Measurements from ENCODE around the gene SLC35E1. TPM values are rescaled to one million over a fixed set of nuclear protein-coding genes. Genes with fewer than 3 reads are reported as not detected.

SLC35E1 gene
- total RNA-seq, 1 experiment from 2014 or later, result 49.1 TPM

DNA sequence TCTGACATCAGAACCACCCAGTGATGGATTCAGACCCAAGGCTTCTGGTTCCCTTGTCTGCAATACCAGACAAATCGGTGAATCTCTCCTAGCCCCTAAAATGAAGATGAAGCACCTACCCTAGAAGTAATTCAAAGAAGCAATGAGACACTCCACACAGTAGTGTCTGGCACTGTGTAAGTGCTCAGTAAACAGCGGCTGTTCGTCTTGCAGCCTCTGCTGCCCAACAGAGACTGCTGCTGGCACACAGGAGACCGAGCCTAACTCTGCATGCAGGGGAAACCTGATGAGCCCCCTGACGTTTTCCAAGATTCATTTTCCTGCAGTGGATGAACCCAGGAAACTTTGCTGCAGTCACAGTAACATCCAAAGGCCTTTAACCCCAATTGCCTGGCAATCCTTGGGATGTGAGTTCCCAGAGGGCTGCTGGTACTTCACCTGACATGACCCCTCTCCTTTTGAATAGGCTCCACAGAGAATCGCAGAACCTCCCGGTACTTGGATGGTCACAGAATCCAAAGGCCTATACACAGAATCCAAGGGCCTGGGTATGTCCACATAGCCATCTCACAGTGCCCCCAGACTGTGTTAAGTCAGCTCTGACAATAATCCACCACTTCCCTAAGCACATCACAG lies 49.1 kb upstream of the SLC35E1 start:
- ATAC-seq, result no peak
- H3K9me3 ChIP-seq (ENCODE audit: control insufficient read depth in 1 of 2, insufficient read depth in 1 of 2, low read depth in 1 of 2, low read length in 2 of 2), result no peaks in the 10 kb centered on the region
- RAD21 ChIA-PET (ENCODE audit: low non-redundant PET in 1 of 2, low total read pairs in 2 of 2, uncharacterized antibody in 2 of 2, unreplicated experiment in 2 of 2), result no interaction called here
- no peak overlapping the region for H3K27ac ChIP-seq (ENCODE audit: low read depth, low read length)
- peaks cover 8% of the 10 kb centered on the region; the same call in 1 of the 2 replicates for H4K20me1 ChIP-seq (ENCODE audit: insufficient read depth)
- no peak for DNase-seq (ENCODE audit: low read depth, low spot score)
- no peaks in the 10 kb centered on the region for H3K9me2 ChIP-seq (ENCODE audit: insufficient read depth)
- intact Hi-C loops (cut with micrococcal nuclease), result no loop called here
- H3K36me3 ChIP-seq (ENCODE audit: control insufficient read depth in 1 of 2, insufficient read depth in 2 of 2, low read length in 2 of 2), result peaks cover 3 to 20% of the 10 kb centered on the region in 2 experiments; a peak in 2 of 4 replicates
- BruUV-seq (replicated peaks), result no TSS peak
- H3K27me3 ChIP-seq (ENCODE audit: insufficient read depth, low read length), result no peaks in the 10 kb centered on the region
- H3K79me2 ChIP-seq (ENCODE audit: insufficient read depth, low read length), result peaks cover 100% of the 10 kb centered on the region
- H2AFZ ChIP-seq (ENCODE audit: low read depth, low read length, poor library complexity, severe bottlenecking), result no peak overlapping the region
- H3K4me3 ChIP-seq (replicated peaks in 1 of 2; ENCODE audit: low read depth in 1 of 2, low read length in 2 of 2), result no peak overlapping the region
- H3K4me2 ChIP-seq (ENCODE audit: low read length), result no peak overlapping the region
- CTCF ChIA-PET, result no interaction called here
- POLR2A ChIA-PET, result no interaction called here
- TF ChIP-seq POLR2AphosphoS5 (IDR thresholded peaks at IDR 0.05; ENCODE audit: low read depth, low read length) (no peak), ELF1 (IDR thresholded peaks at IDR 0.05; ENCODE audit: borderline replicate concordance, low read depth) (no peak), REST (IDR thresholded peaks at IDR 0.05; ENCODE audit: low read depth) (no peak), JUND (IDR thresholded peaks at IDR 0.05) (no peak), EZH2 (IDR thresholded peaks at IDR 0.05) (no peak)
- no peak overlapping the region for H3K9ac ChIP-seq (ENCODE audit: low read length)
- H3K4me1 ChIP-seq (ENCODE audit: control insufficient read depth in 1 of 2, insufficient read depth in 2 of 2, low read length in 2 of 2), result peaks cover 3% of the 10 kb centered on the region in 2 experiments

DNA sequence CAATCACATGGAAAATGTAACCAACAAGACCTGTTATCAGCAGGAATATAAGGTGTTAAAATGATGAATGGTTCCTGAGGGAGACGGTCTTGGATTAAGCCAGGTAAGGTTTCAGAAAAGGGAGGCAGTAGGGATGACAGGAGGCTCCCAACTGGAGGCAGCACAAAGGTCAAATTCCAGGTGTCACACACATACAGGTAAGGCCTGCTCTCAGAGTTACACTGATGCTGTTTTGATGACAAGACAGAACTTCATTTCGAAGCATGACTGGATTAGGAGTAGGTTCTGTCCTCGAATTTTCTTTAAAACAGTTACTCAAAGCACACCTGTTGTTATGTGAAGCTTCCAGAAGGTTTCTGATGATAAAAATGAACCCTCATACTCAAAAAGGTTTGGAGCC lies 48.4 kb upstream of the SLC35E1 start:
- Histone ChIP-seq H3K9me3 (ENCODE audit: control insufficient read depth in 1 of 2, insufficient read depth in 1 of 2, low read depth in 1 of 2, low read length in 2 of 2) (no peaks in the 10 kb centered on the region), H3K9ac (ENCODE audit: low read length) (no peak overlapping the region), H4K20me1 (ENCODE audit: insufficient read depth) (peaks cover 5% of the 10 kb centered on the region; the same call in 1 of the 2 replicates), H2AFZ (ENCODE audit: low read depth, low read length, poor library complexity, severe bottlenecking) (no peak overlapping the region), H3K9me2 (ENCODE audit: insufficient read depth) (no peaks in the 10 kb centered on the region), H3K36me3 (ENCODE audit: control insufficient read depth in 1 of 2, insufficient read depth in 2 of 2, low read length in 2 of 2) (peaks cover 3 to 16% of the 10 kb centered on the region in 2 experiments; a peak in 2 of 4 replicates), H3K4me1 (ENCODE audit: control insufficient read depth in 1 of 2, insufficient read depth in 2 of 2, low read length in 2 of 2) (0 out of 4 replicates have a peak, but pooled peaks cover 0 to 8% of the 10 kb centered on the region in 2 experiments), H3K27me3 (ENCODE audit: insufficient read depth, low read length) (no peaks in the 10 kb centered on the region), H3K4me3 (replicated peaks in 1 of 2; ENCODE audit: low read depth in 1 of 2, low read length in 2 of 2) (no peak overlapping the region), H3K27ac (ENCODE audit: low read depth, low read length) (no peak overlapping the region), H3K4me2 (ENCODE audit: low read length) (no peak overlapping the region), H3K79me2 (ENCODE audit: insufficient read depth, low read length) (peaks cover 100% of the 10 kb centered on the region)
- CTCF ChIA-PET, result no interaction called here
- RAD21 ChIA-PET (ENCODE audit: low non-redundant PET in 1 of 2, low total read pairs in 2 of 2, uncharacterized antibody in 2 of 2, unreplicated experiment in 2 of 2), result no interaction called here
- intact Hi-C loops (cut with micrococcal nuclease), result no loop called here
- BruUV-seq (replicated peaks), result no TSS peak
- DNase-seq (ENCODE audit: low read depth, low spot score) (no peak), ATAC-seq (no peak)
- POLR2A ChIA-PET, result no interaction called here
- TF ChIP-seq SIN3A (IDR thresholded peaks at IDR 0.05; ENCODE audit: low read depth) (no peak), YY1 (IDR thresholded peaks at IDR 0.05; ENCODE audit: extremely low read depth, insufficient replicate concordance, low read depth, low read length) (no peak), REST (IDR thresholded peaks at IDR 0.05; ENCODE audit: low read depth) (no peak), ZBTB33 (IDR thresholded peaks at IDR 0.05; ENCODE audit: extremely low read depth, insufficient replicate concordance, low read length) (no peak), ZFX (IDR thresholded peaks at IDR 0.05) (no peak), SP1 (IDR thresholded peaks at IDR 0.05; ENCODE audit: low read depth) (no peak)
